MM.1S (cell line): ENCODE measurements around the gene RTCA.

ENCODE experiments used
- DNase-seq: peaks from one replicate; pipeline ENCODE4 v3.0.0-alpha.2; 2015
- H2AFZ ChIP-seq: fragments of 300-600 bp; sonication (generic); 2 replicates; pipeline ENCODE4 v1.6.0; 2016; ENCODE audit warnings: antibody characterized with exemption, low read length
- H3F3A ChIP-seq: fragments of 300-600 bp; sonication (generic); 2 replicates; pipeline ENCODE4 v1.6.1; 2016; ENCODE audit warnings: mild to moderate bottlenecking, antibody characterized with exemption, low read length, moderate library complexity, mixed read lengths; ENCODE audit not compliant: insufficient read depth
- H3K27ac ChIP-seq: fragments of 300-600 bp; sonication (generic); 2 replicates; pipeline ENCODE4 v1.5.1; 2016; ENCODE audit warnings: mild to moderate bottlenecking, low read length
- H3K27me3 ChIP-seq: fragments of 300-600 bp; sonication (generic); replicated peaks from 2 replicates; pipeline ENCODE4 v1.6.0; 2016; ENCODE audit warnings: low read length; ENCODE audit not compliant: insufficient read depth
- H3K36me3 ChIP-seq: fragments of 300-600 bp; sonication (generic); replicated peaks from 2 replicates; pipeline ENCODE4 v1.6.1; 2016; ENCODE audit warnings: mild to moderate bottlenecking, low read length, mixed read lengths; ENCODE audit not compliant: insufficient read depth
- H3K4me1 ChIP-seq: fragments of 300-600 bp; sonication (generic); 2 replicates; pipeline ENCODE4 v1.6.1; 2016; ENCODE audit warnings: low read length, mixed read lengths
- H3K4me2 ChIP-seq: fragments of 300-600 bp; sonication (generic); 2 replicates; pipeline ENCODE4 v1.6.0; 2016; ENCODE audit warnings: low read depth, low read length
- H3K4me3 ChIP-seq: fragments of 300-600 bp; sonication (generic); 2 replicates; pipeline ENCODE4 v1.5.1; 2016; ENCODE audit warnings: low read length, mixed read lengths
- H3K79me2 ChIP-seq: fragments of 300-600 bp; sonication (generic); 2 replicates; pipeline ENCODE4 v1.6.1; 2016; ENCODE audit warnings: mixed run types, low read length, mixed read lengths
- H3K9ac ChIP-seq: fragments of 300-600 bp; sonication (generic); 2 replicates; pipeline ENCODE4 v1.6.1; 2016; ENCODE audit warnings: low read length, mixed read lengths
- H3K9me2 ChIP-seq: fragments of 300-600 bp; sonication (generic); replicated peaks from 2 replicates; pipeline ENCODE4 v1.6.1; 2016; ENCODE audit warnings: mild to moderate bottlenecking, low read length, mixed read lengths; ENCODE audit not compliant: insufficient read depth
- H3K9me3 ChIP-seq: fragments of 300-600 bp; sonication (generic); replicated peaks from 2 replicates; pipeline ENCODE4 v1.6.1; 2016; ENCODE audit warnings: mild to moderate bottlenecking, low read length, mixed read lengths; ENCODE audit not compliant: insufficient read depth
- H4K20me1 ChIP-seq: fragments of 300-600 bp; sonication (generic); 2 replicates; pipeline ENCODE4 v1.6.1; 2016; ENCODE audit warnings: mild to moderate bottlenecking, low read length, moderate library complexity, mixed read lengths; ENCODE audit not compliant: insufficient read depth
- EZH2 ChIP-seq: fragments of 300-600 bp; sonication (generic); optimal IDR thresholded peaks from 2 replicates; pipeline ENCODE3; 2017; ENCODE audit warnings: low read depth, mild to moderate bottlenecking, antibody characterized with exemption, low read length, mixed read lengths
- EZH2phosphoT487 ChIP-seq: fragments of 300-600 bp; sonication (generic); IDR thresholded peaks from 2 replicates; pipeline ENCODE4 v1.6.1; 2018; ENCODE audit warnings: antibody characterized with exemption, low read length
- TF ChIP-seq, protein P1 (sequence below): fragments of 300-600 bp; sonication (generic); IDR thresholded peaks from 2 replicates; pipeline ENCODE4 v1.5.1; 2016; ENCODE audit warnings: antibody characterized with exemption, low read length, mixed read lengths

Gene RTCA

DNA sequence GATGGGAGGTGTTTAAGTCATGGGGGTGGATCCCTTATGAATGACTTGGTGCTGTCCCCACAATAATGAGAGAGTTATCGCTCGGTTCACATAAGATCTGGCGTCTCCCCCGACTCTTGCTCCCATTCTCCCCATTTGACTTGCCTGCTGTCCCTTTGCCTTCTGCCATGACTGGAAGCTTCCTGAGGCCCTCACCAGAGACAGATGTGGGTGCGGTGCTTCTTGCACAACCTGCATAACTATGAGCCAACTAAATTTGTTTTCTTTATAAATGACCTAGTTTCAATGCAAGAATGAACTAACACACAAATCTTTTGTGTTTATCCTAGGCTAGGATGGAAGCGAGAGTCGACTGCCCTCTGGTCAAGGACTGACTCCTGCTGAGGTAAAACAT is 55.1 kb downstream of the RTCA start:
- Histone ChIP-seq H3K9ac (no peak overlapping the region), H2AFZ (no peak overlapping the region)

DNA sequence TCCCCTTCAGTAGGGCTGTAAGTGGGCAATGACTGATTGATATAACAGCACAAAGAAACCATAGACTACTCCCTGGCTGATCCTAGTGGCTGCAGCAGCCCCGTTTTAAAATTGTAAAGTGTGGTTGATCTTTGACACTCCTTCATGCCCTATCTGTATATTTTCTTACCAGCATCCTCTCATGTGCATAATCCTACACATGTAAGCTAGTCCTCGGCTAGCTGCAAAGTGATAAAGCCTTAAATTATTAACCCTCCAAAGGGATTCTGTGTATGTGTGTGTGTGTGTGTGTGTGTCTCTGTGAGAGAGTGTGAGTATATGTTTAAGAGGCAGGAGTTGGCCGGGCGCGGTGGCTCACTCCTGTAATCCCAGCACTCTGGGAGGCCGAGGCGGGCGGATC is 55.5 kb downstream of the RTCA start:
- Histone ChIP-seq H3K27ac (no peak overlapping the region), H3K36me3 (no peaks in the 10 kb centered on the region), H3K9me2 (no peaks in the 10 kb centered on the region), H3K9ac (no peak overlapping the region), H4K20me1 (no peaks in the 10 kb centered on the region), H3K79me2 (no peaks in the 10 kb centered on the region), H3K27me3 (no peaks in the 10 kb centered on the region), H2AFZ (no peak overlapping the region), H3K4me2 (no peak overlapping the region), H3F3A (no peaks in the 10 kb centered on the region), H3K4me1 (no peaks in the 10 kb centered on the region), H3K9me3 (no peaks in the 10 kb centered on the region), H3K4me3 (no peak overlapping the region)
- TF ChIP-seq, protein P1, sequence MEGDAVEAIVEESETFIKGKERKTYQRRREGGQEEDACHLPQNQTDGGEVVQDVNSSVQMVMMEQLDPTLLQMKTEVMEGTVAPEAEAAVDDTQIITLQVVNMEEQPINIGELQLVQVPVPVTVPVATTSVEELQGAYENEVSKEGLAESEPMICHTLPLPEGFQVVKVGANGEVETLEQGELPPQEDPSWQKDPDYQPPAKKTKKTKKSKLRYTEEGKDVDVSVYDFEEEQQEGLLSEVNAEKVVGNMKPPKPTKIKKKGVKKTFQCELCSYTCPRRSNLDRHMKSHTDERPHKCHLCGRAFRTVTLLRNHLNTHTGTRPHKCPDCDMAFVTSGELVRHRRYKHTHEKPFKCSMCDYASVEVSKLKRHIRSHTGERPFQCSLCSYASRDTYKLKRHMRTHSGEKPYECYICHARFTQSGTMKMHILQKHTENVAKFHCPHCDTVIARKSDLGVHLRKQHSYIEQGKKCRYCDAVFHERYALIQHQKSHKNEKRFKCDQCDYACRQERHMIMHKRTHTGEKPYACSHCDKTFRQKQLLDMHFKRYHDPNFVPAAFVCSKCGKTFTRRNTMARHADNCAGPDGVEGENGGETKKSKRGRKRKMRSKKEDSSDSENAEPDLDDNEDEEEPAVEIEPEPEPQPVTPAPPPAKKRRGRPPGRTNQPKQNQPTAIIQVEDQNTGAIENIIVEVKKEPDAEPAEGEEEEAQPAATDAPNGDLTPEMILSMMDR, result no peak
- TF ChIP-seq EZH2 (no peak), EZH2phosphoT487 (no peak)
- no peak for DNase-seq

More for the DNA sequence above, 55.1 kb downstream of the RTCA start:
- Histone ChIP-seq H3K4me1 (no peaks in the 10 kb centered on the region), H3K4me2 (no peak overlapping the region), H3K79me2 (no peaks in the 10 kb centered on the region), H3K9me3 (no peaks in the 10 kb centered on the region), H3K36me3 (no peaks in the 10 kb centered on the region), H3K27me3 (no peaks in the 10 kb centered on the region), H4K20me1 (no peaks in the 10 kb centered on the region), H3K4me3 (no peak overlapping the region), H3K9me2 (no peaks in the 10 kb centered on the region), H3K27ac (no peak overlapping the region), H3F3A (no peaks in the 10 kb centered on the region)
- TF ChIP-seq EZH2phosphoT487 (no peak), EZH2 (no peak)
- TF ChIP-seq, protein P1, result no peak
- no peak for DNase-seq

DNA sequence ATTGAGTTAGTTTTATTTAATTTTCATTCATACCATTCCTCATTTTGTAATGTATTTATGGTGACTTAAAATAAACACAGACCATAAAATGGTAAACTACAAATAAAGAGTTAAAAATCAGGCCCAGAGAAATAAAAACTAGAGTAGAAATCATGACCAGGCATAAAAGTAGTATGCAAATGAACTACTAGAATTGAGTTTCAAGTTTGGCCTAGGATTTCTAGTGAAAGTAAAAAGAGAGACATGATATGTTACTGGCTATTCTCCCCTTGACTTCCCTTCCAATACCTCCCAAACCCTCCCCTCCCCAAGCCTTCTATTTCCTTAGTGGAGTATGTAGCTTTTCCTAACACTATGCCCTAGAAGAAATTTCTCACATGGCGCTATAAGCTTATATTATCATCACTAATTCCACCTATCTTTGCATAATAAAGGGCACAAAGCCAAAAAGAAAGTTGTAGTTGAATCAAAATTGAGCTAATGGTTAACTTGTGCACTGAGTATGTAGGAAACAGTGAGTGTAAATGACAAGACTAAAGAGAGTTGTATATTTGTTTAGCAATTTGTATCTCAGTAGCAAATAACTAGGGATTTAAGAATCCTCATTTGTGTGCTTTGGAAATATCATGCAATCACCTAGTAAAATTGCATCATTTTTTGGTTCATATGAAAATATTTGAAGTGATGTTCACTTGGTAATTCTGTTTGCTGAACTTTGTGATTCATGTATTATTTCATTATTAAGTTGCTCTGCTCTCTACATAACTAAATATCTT is 56.6 kb downstream of the RTCA start:
- no peaks in the 10 kb centered on the region for H3K36me3 ChIP-seq
- DNase-seq, result no peak
- no peak overlapping the region for H3K4me3 ChIP-seq
- H3K4me1 ChIP-seq, result no peaks in the 10 kb centered on the region
- H3K9ac ChIP-seq, result no peak overlapping the region
- no peaks in the 10 kb centered on the region for H3F3A ChIP-seq
- H3K4me2 ChIP-seq, result no peak overlapping the region
- H4K20me1 ChIP-seq, result no peaks in the 10 kb centered on the region
- H3K9me3 ChIP-seq, result no peaks in the 10 kb centered on the region
- H3K27me3 ChIP-seq, result no peaks in the 10 kb centered on the region
- H3K79me2 ChIP-seq, result no peaks in the 10 kb centered on the region
- TF ChIP-seq, protein P1, result no peak
- TF ChIP-seq EZH2 (no peak), EZH2phosphoT487 (no peak)
- no peaks in the 10 kb centered on the region for H3K9me2 ChIP-seq
- no peak overlapping the region for H2AFZ ChIP-seq
- H3K27ac ChIP-seq, result no peak overlapping the region
